ENCODE data around the gene ADRM1.

GRCh38 chr20:62289131-62289530, 13.7 kb upstream of the ADRM1 start:
- no peak for TF ChIP-seq CTCF (IDR thresholded peaks at IDR 0.05; ENCODE audit: insufficient read depth, low read depth, low read length)
- no peak for TF ChIP-seq EZH2 (IDR thresholded peaks at IDR 0.05; ENCODE audit: insufficient read depth, low read length)

Data from astrocyte (in vitro differentiated cells and primary cell).